Measurements from ENCODE around the gene ASTN2. TPM values are rescaled to one million over a fixed set of nuclear protein-coding genes. Genes with fewer than 3 reads are reported as not detected.

The ASTN2 gene
- total RNA-seq, 1 donor from 2014 or later, result 0.53 TPM

- no peaks in the 10 kb centered on the region for H3K27me3 ChIP-seq (ENCODE audit: control insufficient read depth, insufficient read depth, low read length)
- TF ChIP-seq, protein P1, sequence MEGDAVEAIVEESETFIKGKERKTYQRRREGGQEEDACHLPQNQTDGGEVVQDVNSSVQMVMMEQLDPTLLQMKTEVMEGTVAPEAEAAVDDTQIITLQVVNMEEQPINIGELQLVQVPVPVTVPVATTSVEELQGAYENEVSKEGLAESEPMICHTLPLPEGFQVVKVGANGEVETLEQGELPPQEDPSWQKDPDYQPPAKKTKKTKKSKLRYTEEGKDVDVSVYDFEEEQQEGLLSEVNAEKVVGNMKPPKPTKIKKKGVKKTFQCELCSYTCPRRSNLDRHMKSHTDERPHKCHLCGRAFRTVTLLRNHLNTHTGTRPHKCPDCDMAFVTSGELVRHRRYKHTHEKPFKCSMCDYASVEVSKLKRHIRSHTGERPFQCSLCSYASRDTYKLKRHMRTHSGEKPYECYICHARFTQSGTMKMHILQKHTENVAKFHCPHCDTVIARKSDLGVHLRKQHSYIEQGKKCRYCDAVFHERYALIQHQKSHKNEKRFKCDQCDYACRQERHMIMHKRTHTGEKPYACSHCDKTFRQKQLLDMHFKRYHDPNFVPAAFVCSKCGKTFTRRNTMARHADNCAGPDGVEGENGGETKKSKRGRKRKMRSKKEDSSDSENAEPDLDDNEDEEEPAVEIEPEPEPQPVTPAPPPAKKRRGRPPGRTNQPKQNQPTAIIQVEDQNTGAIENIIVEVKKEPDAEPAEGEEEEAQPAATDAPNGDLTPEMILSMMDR (IDR thresholded peaks at IDR 0.05; ENCODE audit: insufficient read depth, low read length, severe bottlenecking), result no peak
- DNase-seq (ENCODE audit: low read depth), result no peak
- H3K36me3 ChIP-seq (ENCODE audit: control insufficient read depth, insufficient read depth, low read length), result no peaks in the 10 kb centered on the region
- FAIRE-seq, result no peak
- no peak overlapping the region for H3K4me3 ChIP-seq (ENCODE audit: low read depth, low read length)
These were observed 725.3 kb downstream of the ASTN2 start for GRCh38 chr9:116689486-116690032.

GRCh38 chr9:116688806-116689485 lies 725.9 kb downstream of the ASTN2 start:
- TF ChIP-seq, protein P1 (IDR thresholded peaks at IDR 0.05; ENCODE audit: insufficient read depth, low read length, severe bottlenecking), result no peak
- no peaks in the 10 kb centered on the region for H3K27me3 ChIP-seq (ENCODE audit: control insufficient read depth, insufficient read depth, low read length)
- H3K4me3 ChIP-seq (ENCODE audit: low read depth, low read length), result no peak overlapping the region
- H3K36me3 ChIP-seq (ENCODE audit: control insufficient read depth, insufficient read depth, low read length), result no peaks in the 10 kb centered on the region
- FAIRE-seq (no peak), DNase-seq (ENCODE audit: low read depth) (no peak)

DNA sequence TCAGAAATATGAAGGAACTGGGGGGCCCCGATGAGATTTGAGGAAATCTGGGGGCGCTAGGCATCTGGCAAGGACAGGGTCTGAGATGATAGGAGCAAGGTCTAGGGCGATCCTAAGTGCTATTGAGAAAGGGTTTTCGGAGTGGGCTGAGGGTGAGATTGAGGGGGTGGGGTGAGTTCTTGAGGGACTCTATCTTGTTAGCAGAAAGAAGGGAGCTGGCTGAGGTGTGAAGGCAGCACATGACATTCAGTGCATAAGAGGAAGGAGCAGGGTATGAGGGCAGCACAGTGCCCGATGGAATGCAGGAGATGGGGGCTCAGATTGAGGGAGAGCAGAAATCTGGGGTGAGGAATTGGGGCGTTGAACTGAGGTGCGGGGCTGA lies 727.1 kb downstream of the ASTN2 start:
- no peaks in the 10 kb centered on the region for H3K36me3 ChIP-seq (ENCODE audit: control insufficient read depth, insufficient read depth, low read length)
- TF ChIP-seq, protein P1 (IDR thresholded peaks at IDR 0.05; ENCODE audit: insufficient read depth, low read length, severe bottlenecking), result no peak
- no peaks in the 10 kb centered on the region for H3K27me3 ChIP-seq (ENCODE audit: control insufficient read depth, insufficient read depth, low read length)
- FAIRE-seq (no peak), DNase-seq (ENCODE audit: low read depth) (no peak)
- peak overlapping the region; percentile 75 for H3K4me3 ChIP-seq (ENCODE audit: low read depth, low read length)

DNA sequence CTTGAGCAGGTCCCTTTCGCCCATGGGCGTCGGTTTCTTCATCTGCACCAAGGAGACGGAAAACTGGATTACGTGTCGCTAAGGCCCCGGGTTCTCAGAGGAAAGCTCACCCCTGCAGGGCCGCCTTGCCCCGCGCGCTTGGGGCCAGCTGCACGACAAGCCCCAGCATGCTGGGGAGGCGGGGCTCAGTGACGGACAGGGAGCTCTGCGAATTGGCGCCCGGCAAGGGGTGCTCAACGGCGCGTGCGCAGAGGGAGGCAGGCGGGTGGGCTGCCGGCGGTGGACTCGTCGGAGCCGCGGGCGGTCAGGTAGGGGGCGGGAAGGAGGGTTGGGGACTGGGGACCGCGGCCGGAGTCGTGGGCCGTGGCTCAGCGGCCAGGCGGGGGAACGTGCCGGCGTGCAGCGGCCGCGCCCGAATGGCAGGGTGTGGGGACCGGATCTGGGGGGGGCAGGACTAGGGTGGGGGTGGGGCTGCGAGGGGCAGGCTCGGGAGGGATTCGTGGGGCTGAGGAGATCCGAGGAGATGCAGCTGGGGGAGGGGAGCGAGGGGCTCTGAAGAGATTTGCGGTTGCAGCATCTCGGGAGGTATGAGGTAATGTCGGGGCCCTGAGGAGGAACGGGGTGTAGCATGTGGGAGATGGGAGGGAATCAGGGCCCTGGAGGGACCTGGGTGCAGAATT lies 727.6 kb downstream of the ASTN2 start, which contains the start of gene TRIM32:
TRIM32 (plus strand) TSS at position 232 of the 680 bp plus-strand sequence. CDS start 10,438 bp downstream, outside the sequence.
- TF ChIP-seq, protein P1 (IDR thresholded peaks at IDR 0.05; ENCODE audit: insufficient read depth, low read length, severe bottlenecking), result no peak

GRCh38 chr9:116686693-116687073 lies 728.2 kb downstream of the ASTN2 start:
- peak overlapping the region; percentile 75 for H3K4me3 ChIP-seq (ENCODE audit: low read depth, low read length)
- no peak for DNase-seq (ENCODE audit: low read depth)
- TF ChIP-seq, protein P1 (IDR thresholded peaks at IDR 0.05; ENCODE audit: insufficient read depth, low read length, severe bottlenecking), result no peak
- FAIRE-seq, result no peak
- H3K36me3 ChIP-seq (ENCODE audit: control insufficient read depth, insufficient read depth, low read length), result no peaks in the 10 kb centered on the region
- no peaks in the 10 kb centered on the region for H3K27me3 ChIP-seq (ENCODE audit: control insufficient read depth, insufficient read depth, low read length)

More for the DNA sequence above, 727.6 kb downstream of the ASTN2 start, which contains the start of gene TRIM32:
- DNase-seq (ENCODE audit: low read depth), result peak; percentile 66
- H3K27me3 ChIP-seq (ENCODE audit: control insufficient read depth, insufficient read depth, low read length), result no peaks in the 10 kb centered on the region
- H3K4me3 ChIP-seq (ENCODE audit: low read depth, low read length), result peak within 1 kb of the TSS; percentile 75
- no peak for FAIRE-seq
- H3K36me3 ChIP-seq (ENCODE audit: control insufficient read depth, insufficient read depth, low read length), result no peaks in the 10 kb centered on the region

Data from bronchial epithelial cell (primary cell).